ENCODE data around the gene EIF3A.

Gene EIF3A

DNA sequence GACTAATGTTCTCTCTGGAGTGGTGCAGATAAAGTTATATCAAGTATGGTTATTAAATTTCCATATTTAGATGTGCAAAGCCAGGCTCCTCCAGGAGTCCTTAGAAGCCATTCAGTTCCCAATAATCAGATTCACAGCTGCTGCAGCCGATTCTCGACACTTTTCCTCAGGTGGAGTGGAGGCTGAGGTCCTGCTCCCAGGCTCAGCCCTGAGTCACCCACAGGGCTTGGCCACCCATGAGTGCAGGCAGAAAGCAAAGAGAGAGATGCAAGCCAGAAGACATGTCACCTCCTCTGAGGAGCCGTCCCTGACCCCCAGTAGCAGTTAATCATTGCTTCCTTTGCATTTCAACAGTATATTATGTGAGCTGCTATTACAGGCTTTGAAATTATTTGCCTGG is 87.4 kb downstream of the EIF3A start:
- TF ChIP-seq, protein P1, sequence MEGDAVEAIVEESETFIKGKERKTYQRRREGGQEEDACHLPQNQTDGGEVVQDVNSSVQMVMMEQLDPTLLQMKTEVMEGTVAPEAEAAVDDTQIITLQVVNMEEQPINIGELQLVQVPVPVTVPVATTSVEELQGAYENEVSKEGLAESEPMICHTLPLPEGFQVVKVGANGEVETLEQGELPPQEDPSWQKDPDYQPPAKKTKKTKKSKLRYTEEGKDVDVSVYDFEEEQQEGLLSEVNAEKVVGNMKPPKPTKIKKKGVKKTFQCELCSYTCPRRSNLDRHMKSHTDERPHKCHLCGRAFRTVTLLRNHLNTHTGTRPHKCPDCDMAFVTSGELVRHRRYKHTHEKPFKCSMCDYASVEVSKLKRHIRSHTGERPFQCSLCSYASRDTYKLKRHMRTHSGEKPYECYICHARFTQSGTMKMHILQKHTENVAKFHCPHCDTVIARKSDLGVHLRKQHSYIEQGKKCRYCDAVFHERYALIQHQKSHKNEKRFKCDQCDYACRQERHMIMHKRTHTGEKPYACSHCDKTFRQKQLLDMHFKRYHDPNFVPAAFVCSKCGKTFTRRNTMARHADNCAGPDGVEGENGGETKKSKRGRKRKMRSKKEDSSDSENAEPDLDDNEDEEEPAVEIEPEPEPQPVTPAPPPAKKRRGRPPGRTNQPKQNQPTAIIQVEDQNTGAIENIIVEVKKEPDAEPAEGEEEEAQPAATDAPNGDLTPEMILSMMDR (IDR thresholded peaks at IDR 0.05; ENCODE audit: low read length, missing control alignments): no peak
- H3K4me3 ChIP-seq (replicated peaks; ENCODE audit: low read depth, low read length): no peak overlapping the region
- no peak for DNase-seq (ENCODE audit: low read depth)

DNA sequence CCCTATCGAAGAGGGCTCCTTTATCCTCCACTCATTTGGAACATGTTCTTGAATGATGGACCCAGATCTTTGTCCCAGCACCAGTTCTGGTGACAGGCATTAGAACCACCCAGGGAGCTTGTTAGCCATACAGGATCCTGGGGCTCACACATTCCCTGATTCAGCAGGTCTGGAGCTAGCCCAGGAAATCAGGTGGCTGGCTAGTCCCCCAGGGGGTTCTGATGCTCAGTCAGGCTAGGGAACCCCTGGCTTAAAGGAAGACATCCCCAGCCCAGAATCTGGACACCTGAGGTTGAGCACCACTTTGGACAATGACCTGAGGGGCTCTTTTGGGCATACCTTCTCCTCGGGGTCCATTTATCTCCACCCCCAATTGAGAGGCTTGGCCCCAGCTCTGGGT is 88.1 kb downstream of the EIF3A start:
- no peak overlapping the region for H3K4me3 ChIP-seq (replicated peaks; ENCODE audit: low read depth, low read length)
- TF ChIP-seq, protein P1 (IDR thresholded peaks at IDR 0.05; ENCODE audit: low read length, missing control alignments): no peak
- DNase-seq (ENCODE audit: low read depth): no peak

DNA sequence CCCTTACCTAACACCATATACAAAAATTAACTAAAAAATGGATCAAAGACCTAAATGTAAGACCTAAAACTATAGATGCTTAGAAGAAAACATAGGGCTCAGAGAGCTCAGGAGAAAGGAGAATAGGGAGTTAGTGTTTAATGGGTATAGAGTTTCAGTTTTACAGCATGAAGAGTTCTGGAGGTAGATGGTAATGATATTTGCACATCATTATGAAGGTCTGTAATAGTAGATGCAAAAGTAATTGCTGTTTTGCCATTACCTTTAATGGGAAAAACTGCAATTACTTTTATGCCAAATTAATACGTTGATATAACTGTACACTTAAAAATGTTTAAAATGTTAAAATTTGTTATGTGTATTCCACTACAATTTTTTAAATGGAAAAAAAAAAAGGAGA is 90.3 kb downstream of the EIF3A start:
- TF ChIP-seq, protein P1 (IDR thresholded peaks at IDR 0.05; ENCODE audit: low read length, missing control alignments): no peak
- no peak for DNase-seq (ENCODE audit: low read depth)
- no peak overlapping the region for H3K4me3 ChIP-seq (replicated peaks; ENCODE audit: low read depth, low read length)

DNA sequence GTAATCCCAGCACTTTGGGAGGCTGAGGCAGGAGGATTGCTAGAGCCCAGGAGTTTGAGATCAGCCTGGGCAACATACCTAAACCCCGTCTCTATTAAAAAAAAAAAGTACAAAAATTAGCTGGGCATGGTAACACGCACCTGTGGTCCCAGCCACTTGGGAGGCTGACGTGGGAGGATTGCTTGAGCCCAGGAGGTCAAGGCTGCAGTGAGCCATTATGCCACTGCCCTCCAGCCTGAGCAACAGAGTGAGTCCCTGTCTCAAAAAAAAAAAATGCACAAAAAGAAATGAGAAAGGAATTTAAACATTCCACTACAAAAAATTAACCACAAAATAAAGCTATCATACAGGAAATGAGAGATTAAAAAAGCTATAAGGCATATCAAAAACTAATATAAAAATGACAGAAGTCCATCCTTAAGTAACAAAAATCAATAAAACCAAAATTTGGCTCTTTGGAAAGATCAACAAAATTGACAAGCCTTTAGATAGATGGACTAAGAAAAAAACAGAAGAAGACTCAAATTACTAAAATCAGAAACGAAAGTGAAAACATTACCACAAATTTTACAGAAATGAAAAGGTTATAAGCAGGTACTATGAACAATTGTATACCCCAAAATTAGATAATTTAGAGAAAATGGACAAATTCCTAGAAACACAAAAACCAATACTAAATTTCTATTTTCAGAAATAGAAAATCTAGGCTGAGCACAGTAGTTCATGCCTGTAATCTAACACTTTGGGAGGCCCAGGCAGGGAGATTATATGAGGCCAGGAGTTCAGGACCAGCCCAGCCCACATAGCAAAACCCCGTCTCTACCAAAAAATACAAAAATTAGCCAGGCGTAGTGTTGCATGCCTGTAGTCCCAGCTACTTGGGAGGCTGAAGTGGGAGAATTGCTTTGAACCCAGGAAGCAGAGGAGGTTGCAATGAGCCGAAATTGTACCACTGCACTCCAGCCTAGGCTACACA is 93.5 kb downstream of the EIF3A start:
- no peak overlapping the region for H3K4me3 ChIP-seq (replicated peaks; ENCODE audit: low read depth, low read length)
- TF ChIP-seq, protein P1 (IDR thresholded peaks at IDR 0.05; ENCODE audit: low read length, missing control alignments): no peak
- DNase-seq (ENCODE audit: low read depth): no peak

DNA sequence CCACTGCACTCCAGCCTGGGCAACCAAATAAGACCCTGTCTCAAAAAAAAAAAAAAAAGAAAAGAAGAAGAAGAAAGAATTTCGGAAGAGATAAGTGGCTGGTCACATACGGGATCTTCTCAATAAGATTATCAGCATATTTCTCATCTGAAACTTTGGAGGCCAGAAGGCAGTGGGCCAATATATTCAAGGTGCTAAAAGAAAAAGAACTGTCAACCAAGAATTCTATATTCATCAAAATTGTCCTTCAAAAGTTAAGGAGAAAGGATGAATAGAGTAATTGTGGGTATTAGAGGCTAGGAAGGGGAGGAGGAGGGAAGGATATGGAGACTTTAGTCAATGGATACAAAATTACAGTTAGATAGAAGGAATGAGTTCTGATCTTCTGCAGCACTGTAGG is 95.0 kb downstream of the EIF3A start:
- TF ChIP-seq, protein P1 (IDR thresholded peaks at IDR 0.05; ENCODE audit: low read length, missing control alignments): no peak
- H3K4me3 ChIP-seq (replicated peaks; ENCODE audit: low read depth, low read length): no peak overlapping the region
- DNase-seq (ENCODE audit: low read depth): no peak
